Glutamatergic neuron (in vitro differentiated cells): ENCODE results near the gene CSF1. TPM values are rescaled to one million over a fixed set of nuclear protein-coding genes. Genes with fewer than 3 reads are reported as not detected.

Experiments
- DNase-seq: peaks from one replicate; pipeline ENCODE4 v3.0.0; 2022
- H3K27ac Mint-ChIP-seq: one replicate; pipeline ENCODE4 v1.8.0; 2020; ENCODE audit warnings: mild to moderate bottlenecking, mixed read lengths, inconsistent platforms; ENCODE audit not compliant: unreplicated experiment
- H3K27me3 Mint-ChIP-seq: one replicate; pipeline ENCODE4 v1.8.0; 2020; ENCODE audit warnings: mild to moderate bottlenecking, moderate library complexity, mixed read lengths, inconsistent platforms; ENCODE audit not compliant: unreplicated experiment
- H3K36me3 Mint-ChIP-seq: one replicate; pipeline ENCODE4 v1.8.0; 2020; ENCODE audit warnings: mild to moderate bottlenecking, mixed read lengths, inconsistent platforms; ENCODE audit not compliant: unreplicated experiment
- H3K4me1 Mint-ChIP-seq: one replicate; pipeline ENCODE4 v1.8.0; 2020; ENCODE audit warnings: mild to moderate bottlenecking, low read depth, mixed read lengths, inconsistent platforms; ENCODE audit not compliant: unreplicated experiment
- H3K4me3 Mint-ChIP-seq: one replicate; pipeline ENCODE4 v1.8.0; 2020; ENCODE audit warnings: mild to moderate bottlenecking, mixed read lengths, inconsistent platforms; ENCODE audit not compliant: unreplicated experiment
- H3K9me3 Mint-ChIP-seq: one replicate; pipeline ENCODE4 v1.8.0; 2020; ENCODE audit warnings: mild to moderate bottlenecking, moderate library complexity, mixed read lengths, inconsistent platforms; ENCODE audit not compliant: unreplicated experiment
- CTCF ChIP-seq: fragments of 200-600 bp; sonication (generic); IDR thresholded peaks from one replicate; pipeline ENCODE4 v1.5.0; 2021; ENCODE audit not compliant: partially characterized antibody, unreplicated experiment
- total RNA-seq: library from RNA; stranded (reverse); fragmentation: NEBNext Ultra II Directional; extraction: Animal tissue kit (Norgen Biotek cat#: 25700); gene quantifications from one replicate; pipeline ENCODE4 v1.2.1, GENCODE V29; 2021; ENCODE audit not compliant: unreplicated experiment

Gene CSF1
- total RNA-seq, 1 donor from 2014 or later: 0.59 TPM

- H3K9me3 Mint-ChIP-seq: peaks cover 5% of the 10 kb centered on the region
- no peak for DNase-seq
- H3K27me3 Mint-ChIP-seq: peaks cover 18% of the 10 kb centered on the region
- H3K36me3 Mint-ChIP-seq: peaks cover 5% of the 10 kb centered on the region
- no peak overlapping the region for H3K4me3 Mint-ChIP-seq
- peaks cover 10% of the 10 kb centered on the region for H3K4me1 Mint-ChIP-seq
- no peak for TF ChIP-seq CTCF
- H3K27ac Mint-ChIP-seq: no peak overlapping the region
These were observed 1.7 kb downstream of the CSF1 start for GRCh38 chr1:109912214-109912861.

- peaks cover 5% of the 10 kb centered on the region for H3K36me3 Mint-ChIP-seq
- peaks cover 10% of the 10 kb centered on the region for H3K4me1 Mint-ChIP-seq
- H3K9me3 Mint-ChIP-seq: peaks cover 5% of the 10 kb centered on the region
- H3K27ac Mint-ChIP-seq: no peak overlapping the region
- no peak for TF ChIP-seq CTCF
- H3K4me3 Mint-ChIP-seq: no peak overlapping the region
- no peak for DNase-seq
- peaks cover 18% of the 10 kb centered on the region for H3K27me3 Mint-ChIP-seq
These were observed 2.2 kb downstream of the CSF1 start for GRCh38 chr1:109912873-109913272.

- Mint-ChIP-seq H3K36me3 (peaks cover 5% of the 10 kb centered on the region), H3K4me1 (peaks cover 10% of the 10 kb centered on the region), H3K27ac (no peak overlapping the region), H3K9me3 (peaks cover 5% of the 10 kb centered on the region), H3K4me3 (no peak overlapping the region), H3K27me3 (peaks cover 18% of the 10 kb centered on the region)
- DNase-seq: no peak
- no peak for TF ChIP-seq CTCF
These were observed 2.8 kb downstream of the CSF1 start for GRCh38 chr1:109913360-109913879.

DNA sequence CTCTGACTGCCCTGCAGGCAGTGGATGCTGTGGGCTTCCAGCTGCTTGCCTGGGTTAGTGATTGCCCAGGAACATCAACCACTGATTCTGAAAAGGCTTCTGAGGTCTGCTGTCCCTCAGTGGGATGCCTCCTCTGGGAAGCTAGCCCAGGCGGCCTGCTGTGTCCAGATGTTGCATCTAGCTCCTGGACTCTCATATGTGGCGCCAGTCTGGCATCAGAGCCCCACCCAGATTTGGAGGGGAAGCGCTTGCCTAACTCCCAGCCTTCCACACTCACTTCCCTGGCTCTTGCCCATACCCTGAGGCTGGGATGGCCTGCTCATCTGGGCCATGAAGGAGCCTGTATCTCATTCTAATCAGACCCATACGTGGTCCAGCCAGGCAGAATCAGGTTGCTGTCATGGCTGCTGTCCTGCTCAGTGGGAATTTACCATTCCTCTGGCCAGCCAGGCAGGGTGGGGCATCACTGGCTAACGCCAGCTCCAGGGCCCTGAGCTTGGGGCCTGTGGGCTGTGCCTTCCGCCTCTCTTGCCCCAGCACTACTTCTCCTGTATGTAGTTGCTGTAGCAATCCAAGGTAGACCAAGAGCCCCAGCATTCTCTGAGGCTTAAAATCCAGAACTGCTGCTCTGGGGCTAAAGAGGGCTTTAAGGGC is 4.1 kb downstream of the CSF1 start:
- Mint-ChIP-seq H3K9me3 (peaks cover 7% of the 10 kb centered on the region), H3K4me3 (no peak overlapping the region), H3K27me3 (peaks cover 10% of the 10 kb centered on the region), H3K36me3 (peaks cover 5% of the 10 kb centered on the region), H3K27ac (no peak overlapping the region), H3K4me1 (peaks cover 6% of the 10 kb centered on the region)
- TF ChIP-seq CTCF: no peak
- DNase-seq: no peak
